ENCODE results near the gene ERBB2.
"Not testable (repeated sequence)": the region's sequence is repeated elsewhere in the genome, so short reads cannot be mapped to it uniquely, and the experiment has no call there.

Gene ERBB2

GRCh38 chr17:39694593-39694992 lies 5.3 kb upstream of the ERBB2 start:
- no peak for DNase-seq (ENCODE audit: low read depth)
- H3K4me3 ChIP-seq (ENCODE audit: low read length), result no peak overlapping the region
- no peak for TF ChIP-seq CTCF (IDR thresholded peaks at IDR 0.05; ENCODE audit: insufficient read depth, low read depth, low read length, missing control alignments)

- DNase-seq (ENCODE audit: low read depth), result no peak
- no peak overlapping the region for H3K4me3 ChIP-seq (ENCODE audit: low read length)
- no peak for TF ChIP-seq CTCF (IDR thresholded peaks at IDR 0.05; ENCODE audit: insufficient read depth, low read depth, low read length, missing control alignments)
Measured at GRCh38 chr17:39695089-39695474, 4.8 kb upstream of the ERBB2 start.

- TF ChIP-seq CTCF (IDR thresholded peaks at IDR 0.05; ENCODE audit: insufficient read depth, low read depth, low read length, missing control alignments), result no peak
- H3K4me3 ChIP-seq (ENCODE audit: low read length), result no peak overlapping the region
Measured at GRCh38 chr17:39696731-39697130, 3.1 kb upstream of the ERBB2 start.

GRCh38 chr17:39697961-39698360 lies 1.9 kb upstream of the ERBB2 start:
- TF ChIP-seq CTCF (IDR thresholded peaks at IDR 0.05; ENCODE audit: insufficient read depth, low read depth, low read length, missing control alignments), result no peak
- DNase-seq (ENCODE audit: low read depth), result no peak
- H3K4me3 ChIP-seq (ENCODE audit: low read length), result no peak overlapping the region

More at GRCh38 chr17:39696731-39697130, 3.1 kb upstream of the ERBB2 start:
- no peak for DNase-seq (ENCODE audit: low read depth)

GRCh38 chr17:39699157-39699817 lies 577 bp upstream of the ERBB2 start:
- DNase-seq (ENCODE audit: low read depth), result not testable (repeated sequence)
- peak overlapping the region; percentile 72 for H3K4me3 ChIP-seq (ENCODE audit: low read length)

- TF ChIP-seq CTCF (IDR thresholded peaks at IDR 0.05; ENCODE audit: insufficient read depth, low read depth, low read length, missing control alignments), result no peak
- H3K4me3 ChIP-seq (ENCODE audit: low read length), result peak overlapping the region; percentile 72
- DNase-seq (ENCODE audit: low read depth), result peak; percentile 17
Measured at GRCh38 chr17:39700148-39700987, 504 bp downstream of the ERBB2 start.

- H3K4me3 ChIP-seq (ENCODE audit: low read length), result peak overlapping the region; percentile 72
- no peak for TF ChIP-seq CTCF (IDR thresholded peaks at IDR 0.05; ENCODE audit: insufficient read depth, low read depth, low read length, missing control alignments)
Measured at GRCh38 chr17:39701012-39701783, 1.3 kb downstream of the ERBB2 start.

More at GRCh38 chr17:39701012-39701783, 1.3 kb downstream of the ERBB2 start:
- no peak for DNase-seq (ENCODE audit: low read depth)

All from epithelial cell of esophagus (primary cell).